Hepatocyte (in vitro differentiated cells): ENCODE measurements around the gene ZNHIT1. TPM values are rescaled to one million over a fixed set of nuclear protein-coding genes. Genes with fewer than 3 reads are reported as not detected.

ENCODE experiments used
- DNase-seq: peaks from one replicate; pipeline ENCODE4 v3.0.0-alpha.2; 2016; ENCODE audit warnings: low spot score
- H2AFZ ChIP-seq: fragments of 200-600 bp; sonication (generic); 2 replicates; pipeline ENCODE4 v1.6.0; 2016; ENCODE audit warnings: antibody characterized with exemption, mild to moderate bottlenecking
- H3K27ac ChIP-seq: fragments of 200-600 bp; sonication (generic); 2 replicates; pipeline ENCODE4 v1.5.1; 2016; ENCODE audit warnings: mild to moderate bottlenecking
- H3K27me3 ChIP-seq: fragments of 200-600 bp; sonication (generic); 2 replicates; pipeline ENCODE4 v1.6.1; 2016
- H3K36me3 ChIP-seq: fragments of 200-600 bp; sonication (generic); replicated peaks from 2 replicates; pipeline ENCODE4 v1.5.1; 2016; ENCODE audit warnings: low read depth; ENCODE audit not compliant: insufficient read depth
- H3K4me1 ChIP-seq: fragments of 200-600 bp; sonication (generic); 2 replicates; pipeline ENCODE4 v1.5.1; 2016; ENCODE audit warnings: mild to moderate bottlenecking, moderate library complexity; ENCODE audit not compliant: insufficient read depth
- H3K4me2 ChIP-seq: fragments of 200-600 bp; sonication (generic); 2 replicates; pipeline ENCODE4 v1.6.0; 2016
- H3K4me3 ChIP-seq: fragments of 200-600 bp; sonication (generic); 2 replicates; pipeline ENCODE4 v1.5.1; 2016; ENCODE audit warnings: mild to moderate bottlenecking
- H3K79me2 ChIP-seq: fragments of 200-600 bp; sonication (generic); 2 replicates; pipeline ENCODE4 v1.6.0; 2017; ENCODE audit warnings: mild to moderate bottlenecking
- H3K9me2 ChIP-seq: fragments of 200-600 bp; sonication (generic); replicated peaks from 2 replicates; pipeline ENCODE4 v1.6.0; 2017; ENCODE audit warnings: mild to moderate bottlenecking; ENCODE audit not compliant: insufficient read depth
- H3K9me3 ChIP-seq: fragments of 200-600 bp; sonication (generic); 2 replicates; pipeline ENCODE4 v1.5.1; 2016; ENCODE audit warnings: low read depth, mild to moderate bottlenecking
- H4K20me1 ChIP-seq: fragments of 200-600 bp; sonication (generic); 2 replicates; pipeline ENCODE4 v1.6.0; 2016; ENCODE audit warnings: mild to moderate bottlenecking; ENCODE audit not compliant: insufficient read depth, poor library complexity, severe bottlenecking
- EZH2 ChIP-seq: fragments of 200-600 bp; sonication (generic); IDR thresholded peaks from 2 replicates; pipeline ENCODE4 v1.6.1; 2016; ENCODE audit warnings: antibody characterized with exemption, mild to moderate bottlenecking, borderline replicate concordance
- EZH2phosphoT487 ChIP-seq: fragments of 200-600 bp; sonication (generic); IDR thresholded peaks from one replicate; pipeline ENCODE4 v1.6.1; 2018; ENCODE audit warnings: antibody characterized with exemption, mild to moderate bottlenecking, low read depth, moderate library complexity; ENCODE audit not compliant: unreplicated experiment, severe bottlenecking
- WGBS: methylation state at CpG from one replicate; pipeline ENCODE4 v1.1.6; 2016; ENCODE audit warnings: low lambda C conversion rate; ENCODE audit errors: missing lambda C conversion rate; 5-methylcytosine and 5-hydroxymethylcytosine counted together
- polyA plus RNA-seq: library from polyadenylated mRNA; unstranded; fragments of >200 nt; fragmentation: Nextera tagmentation; extraction: Ambion mirVana; gene quantifications from 2 replicates; pipeline ENCODE4 v1.2.1, GENCODE V29; 2016
- total RNA-seq: library from RNA; depleted of rRNA; stranded (reverse); fragments of >200 nt; gene quantifications from 2 replicates; pipeline ENCODE4 v1.2.3, GENCODE V29; 2014
- TF ChIP-seq, protein P1 (sequence below): fragments of 200-600 bp; sonication (generic); IDR thresholded peaks from 2 replicates; pipeline ENCODE4 v1.5.1; 2016; ENCODE audit warnings: antibody characterized with exemption, mild to moderate bottlenecking; ENCODE audit not compliant: poor library complexity

Gene ZNHIT1
- total and polyA plus RNA-seq, 2 experiments from 2014 or later: 110 to 117 TPM

- H4K20me1 ChIP-seq: no peaks in the 10 kb centered on the region
- no peaks in the 10 kb centered on the region for H3K27me3 ChIP-seq
- H3K4me1 ChIP-seq: peaks cover 16% of the 10 kb centered on the region
- H3K9me2 ChIP-seq: no peaks in the 10 kb centered on the region
- TF ChIP-seq EZH2phosphoT487 (no peak), EZH2 (no peak)
- TF ChIP-seq, protein P1, sequence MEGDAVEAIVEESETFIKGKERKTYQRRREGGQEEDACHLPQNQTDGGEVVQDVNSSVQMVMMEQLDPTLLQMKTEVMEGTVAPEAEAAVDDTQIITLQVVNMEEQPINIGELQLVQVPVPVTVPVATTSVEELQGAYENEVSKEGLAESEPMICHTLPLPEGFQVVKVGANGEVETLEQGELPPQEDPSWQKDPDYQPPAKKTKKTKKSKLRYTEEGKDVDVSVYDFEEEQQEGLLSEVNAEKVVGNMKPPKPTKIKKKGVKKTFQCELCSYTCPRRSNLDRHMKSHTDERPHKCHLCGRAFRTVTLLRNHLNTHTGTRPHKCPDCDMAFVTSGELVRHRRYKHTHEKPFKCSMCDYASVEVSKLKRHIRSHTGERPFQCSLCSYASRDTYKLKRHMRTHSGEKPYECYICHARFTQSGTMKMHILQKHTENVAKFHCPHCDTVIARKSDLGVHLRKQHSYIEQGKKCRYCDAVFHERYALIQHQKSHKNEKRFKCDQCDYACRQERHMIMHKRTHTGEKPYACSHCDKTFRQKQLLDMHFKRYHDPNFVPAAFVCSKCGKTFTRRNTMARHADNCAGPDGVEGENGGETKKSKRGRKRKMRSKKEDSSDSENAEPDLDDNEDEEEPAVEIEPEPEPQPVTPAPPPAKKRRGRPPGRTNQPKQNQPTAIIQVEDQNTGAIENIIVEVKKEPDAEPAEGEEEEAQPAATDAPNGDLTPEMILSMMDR: no peak
- H3K27ac ChIP-seq: no peak overlapping the region
- peak; percentile 8 for DNase-seq
- no peak overlapping the region for H2AFZ ChIP-seq
- peaks cover 6% of the 10 kb centered on the region for H3K79me2 ChIP-seq
- H3K36me3 ChIP-seq: no peaks in the 10 kb centered on the region
- 96% methylated on average over 18 of the region's 21 CpGs for WGBS
- no peak overlapping the region for H3K4me2 ChIP-seq
- H3K9me3 ChIP-seq: no peaks in the 10 kb centered on the region
- no peak overlapping the region for H3K4me3 ChIP-seq
Measured at GRCh38 chr7:101236292-101236835, 18.4 kb downstream of the ZNHIT1 start.

- no peaks in the 10 kb centered on the region for H3K27me3 ChIP-seq
- peak within 1 kb of the TSS; percentile 37 for H3K4me2 ChIP-seq
- no peak within 1 kb of the TSS for H2AFZ ChIP-seq
- no peak within 1 kb of the TSS for H3K4me3 ChIP-seq
- peaks cover 5% of the 10 kb centered on the region for H3K4me1 ChIP-seq
- peaks cover 4% of the 10 kb centered on the region for H4K20me1 ChIP-seq
- no peaks in the 10 kb centered on the region for H3K9me3 ChIP-seq
- DNase-seq: peak; percentile 56
- WGBS: 85% methylated on average over 23 of the region's 31 CpGs
- no peaks in the 10 kb centered on the region for H3K9me2 ChIP-seq
- H3K27ac ChIP-seq: peak within 1 kb of the TSS; percentile 60
- TF ChIP-seq EZH2phosphoT487 (no peak), EZH2 (no peak)
- TF ChIP-seq, protein P1: no peak
- H3K79me2 ChIP-seq: peaks cover 16% of the 10 kb centered on the region
- no peaks in the 10 kb centered on the region for H3K36me3 ChIP-seq
Measured at GRCh38 chr7:101237206-101238067, 19.5 kb downstream of the ZNHIT1 start, which contains the start of gene CLDN15. Gene CLDN15 (minus strand): TSS chr7:101237802. CDS start chr7:101237581, 221 bp downstream.

GRCh38 chr7:101238226-101239182, 20.5 kb downstream of the ZNHIT1 start:
- H3K27ac ChIP-seq: peak overlapping the region; percentile 60
- no peaks in the 10 kb centered on the region for H3K36me3 ChIP-seq
- WGBS: 70% methylated on average over 28 of the region's 28 CpGs
- peaks cover 12% of the 10 kb centered on the region for H4K20me1 ChIP-seq
- H3K79me2 ChIP-seq: peaks cover 26% of the 10 kb centered on the region
- H3K27me3 ChIP-seq: no peaks in the 10 kb centered on the region
- no peak overlapping the region for H3K4me2 ChIP-seq
- no peak overlapping the region for H3K4me3 ChIP-seq
- H3K4me1 ChIP-seq: peaks cover 3% of the 10 kb centered on the region
- H3K9me3 ChIP-seq: no peaks in the 10 kb centered on the region
- H3K9me2 ChIP-seq: no peaks in the 10 kb centered on the region
- no peak overlapping the region for H2AFZ ChIP-seq
- TF ChIP-seq, protein P1: no peak
- TF ChIP-seq EZH2phosphoT487: no peak
- no peak for TF ChIP-seq EZH2
- no peak for DNase-seq
